Vagina (tissue), 2 donors: ENCODE measurements around the gene VENTX. TPM values are rescaled to one million over a fixed set of nuclear protein-coding genes. Genes with fewer than 3 reads are reported as not detected.

Experiments
- DNase-seq, 2 donors: peaks; one replicate each; pipeline ENCODE4 v3.0.0-alpha.2; 2017; ENCODE audit errors: extremely low spot score in 2 of 2
- H3K27ac ChIP-seq: fragments of 200-600 bp; sonication (generic); one replicate; pipeline ENCODE4 v1.5.1; 2019
- H3K27me3 ChIP-seq: fragments of 200-600 bp; sonication (generic); one replicate; pipeline ENCODE4 v1.5.1; 2019
- H3K36me3 ChIP-seq, 2 donors: fragments of 200-600 bp; sonication (generic); one replicate each; pipeline ENCODE4 v1.5.1; 2017 to 2019
- H3K4me1 ChIP-seq: fragments of 200-600 bp; sonication (generic); one replicate; pipeline ENCODE4 v1.5.1; 2019
- H3K4me3 ChIP-seq, 2 donors: fragments of 200-600 bp; sonication (generic); 1 replicate in 1 of 2; 2 replicates in 1 of 2; pipeline ENCODE4 v1.5.1; 2016 to 2019
- H3K9me3 ChIP-seq: fragments of 200-600 bp; sonication (generic); one replicate; pipeline ENCODE4 v1.5.1; 2019
- CTCF ChIP-seq, 3 experiments: fragments of 450-650 bp in 2 of 3; fragments of 200-600 bp in 1 of 3; sonication (generic) in 1 of 3; IDR thresholded peaks; one replicate each; pipeline ENCODE4 v1.5.1; 2017 to 2019; ENCODE audit warnings: antibody characterized with exemption in 3 of 3, mild to moderate bottlenecking in 2 of 3, moderate library complexity in 2 of 3
- POLR2A ChIP-seq, 2 donors: fragments of 450-650 bp; IDR thresholded peaks; one replicate each; pipeline ENCODE4 v1.6.1; 2017; ENCODE audit warnings: antibody characterized with exemption in 2 of 2, mild to moderate bottlenecking in 2 of 2, moderate library complexity in 2 of 2
- POLR2AphosphoS5 ChIP-seq, 2 donors: sonication (generic); formaldehyde crosslinking; IDR thresholded peaks; one replicate each; pipeline ENCODE4 v1.9.0; 2017; ENCODE audit warnings: antibody characterized with exemption in 2 of 2, mild to moderate bottlenecking in 2 of 2, low read depth in 1 of 2; ENCODE audit not compliant: insufficient read depth in 1 of 2
- intact Hi-C: fragments of 100-400 bp; cut with DNase I; formaldehyde crosslinking; loops from one replicate; pipeline ENCODE4 v1.15.1; 2023
- total RNA-seq: library from RNA; depleted of rRNA; stranded (reverse); fragments of >200 nt; gene quantifications from one replicate; pipeline ENCODE4 v1.2.3, GENCODE V29; 2016

Gene VENTX
- total RNA-seq, 1 donor from 2014 or later: 0.98 TPM

- no peaks in the 10 kb centered on the region for H3K4me1 ChIP-seq
- intact Hi-C loops: no loop called here
- H3K36me3 ChIP-seq: no peaks in the 10 kb centered on the region
- H3K9me3 ChIP-seq: no peaks in the 10 kb centered on the region
- no peak for TF ChIP-seq POLR2A (IDR thresholded peaks at IDR 0.05)
- TF ChIP-seq CTCF (IDR thresholded peaks at IDR 0.05): no peak
- no peak for TF ChIP-seq POLR2AphosphoS5 (IDR thresholded peaks at IDR 0.05; ENCODE audit: insufficient read depth in 1 of 2, low read depth in 1 of 2)
- H3K4me3 ChIP-seq: no peak overlapping the region
- DNase-seq: no peak
- H3K27ac ChIP-seq: no peak overlapping the region
- H3K27me3 ChIP-seq: peaks cover 4% of the 10 kb centered on the region
Observed at GRCh38 chr10:133249094-133249780, 11.6 kb downstream of the VENTX start.

GRCh38 chr10:133249975-133250754, 12.5 kb downstream of the VENTX start:
- Histone ChIP-seq H3K27me3 (peaks cover 4% of the 10 kb centered on the region), H3K27ac (no peak overlapping the region), H3K9me3 (no peaks in the 10 kb centered on the region), H3K4me3 (no peak overlapping the region), H3K36me3 (no peaks in the 10 kb centered on the region), H3K4me1 (no peaks in the 10 kb centered on the region)
- TF ChIP-seq POLR2AphosphoS5 (IDR thresholded peaks at IDR 0.05; ENCODE audit: insufficient read depth in 1 of 2, low read depth in 1 of 2) (no peak), POLR2A (IDR thresholded peaks at IDR 0.05) (no peak), CTCF (IDR thresholded peaks at IDR 0.05) (no peak)
- DNase-seq: no peak
- intact Hi-C loops: no loop called here

GRCh38 chr10:133251388-133252222, 13.9 kb downstream of the VENTX start:
- Histone ChIP-seq H3K27me3 (peaks cover 4% of the 10 kb centered on the region), H3K4me1 (no peaks in the 10 kb centered on the region), H3K27ac (no peak overlapping the region), H3K4me3 (no peak overlapping the region), H3K36me3 (no peaks in the 10 kb centered on the region), H3K9me3 (no peaks in the 10 kb centered on the region)
- intact Hi-C loops: no loop called here
- no peak for TF ChIP-seq POLR2AphosphoS5 (IDR thresholded peaks at IDR 0.05; ENCODE audit: insufficient read depth in 1 of 2, low read depth in 1 of 2)
- no peak for TF ChIP-seq CTCF (IDR thresholded peaks at IDR 0.05)
- TF ChIP-seq POLR2A (IDR thresholded peaks at IDR 0.05): no peak
- DNase-seq: no peak

GRCh38 chr10:133252223-133252552, 14.5 kb downstream of the VENTX start:
- no peak overlapping the region for H3K27ac ChIP-seq
- intact Hi-C loops: no loop called here
- TF ChIP-seq POLR2AphosphoS5 (IDR thresholded peaks at IDR 0.05; ENCODE audit: insufficient read depth in 1 of 2, low read depth in 1 of 2) (no peak), CTCF (IDR thresholded peaks at IDR 0.05) (no peak), POLR2A (IDR thresholded peaks at IDR 0.05) (no peak)
- H3K36me3 ChIP-seq: no peaks in the 10 kb centered on the region
- H3K9me3 ChIP-seq: no peaks in the 10 kb centered on the region
- no peak for DNase-seq
- H3K4me3 ChIP-seq: no peak overlapping the region
- peaks cover under 1% of the 10 kb centered on the region for H3K4me1 ChIP-seq
- peaks cover 4% of the 10 kb centered on the region for H3K27me3 ChIP-seq
